Stimulated activated naive CD8-positive, alpha-beta T cell treated with anti-CD3 and anti-CD28 coated beads, Interleukin-15, amount 100 ng/mL, for 72 hours (primary cell): ENCODE data around the gene RHNO1.

ENCODE experiments used
- ATAC-seq: fragments of 150-1000 bp; cut with Tn5 transposase; 2 replicates; pipeline ENCODE4 v1.10.0; 2021; ENCODE audit warnings: mild to moderate bottlenecking, moderate library complexity
- DNase-seq, 2 donors: peaks; one replicate each; pipeline ENCODE4 v3.0.0; 2021 to 2022
- H3K27ac Mint-ChIP-seq, 2 donors: one replicate each; pipeline ENCODE4 v1.8.0; 2022; ENCODE audit warnings: mild to moderate bottlenecking in 2 of 2, mixed read lengths in 2 of 2, moderate library complexity in 2 of 2
- H3K27me3 Mint-ChIP-seq: one replicate; pipeline ENCODE4 v1.8.0; 2022; ENCODE audit warnings: mixed read lengths
- H3K4me1 Mint-ChIP-seq: one replicate; pipeline ENCODE4 v1.8.0; 2022; ENCODE audit warnings: mild to moderate bottlenecking, mixed read lengths
- H3K4me3 Mint-ChIP-seq, 2 donors: one replicate each; pipeline ENCODE4 v1.8.0; 2022; ENCODE audit warnings: mild to moderate bottlenecking in 2 of 2, mixed read lengths in 2 of 2, moderate library complexity in 1 of 2
- H3K9me3 Mint-ChIP-seq, 2 donors: one replicate each; pipeline ENCODE4 v1.8.0; 2022; ENCODE audit warnings: mixed read lengths in 2 of 2

The RHNO1 gene

GRCh38 chr12:2884810-2885209 is 7.8 kb downstream of the RHNO1 start:
- no peak for DNase-seq
- no peak overlapping the region for H3K27ac Mint-ChIP-seq
- no peak for ATAC-seq
- no peaks in the 10 kb centered on the region for H3K9me3 Mint-ChIP-seq
- H3K4me1 Mint-ChIP-seq: peaks cover 24% of the 10 kb centered on the region
- H3K4me3 Mint-ChIP-seq: no peak overlapping the region
- H3K27me3 Mint-ChIP-seq: no peaks in the 10 kb centered on the region

- Mint-ChIP-seq H3K27me3 (no peaks in the 10 kb centered on the region), H3K4me1 (peaks cover 40% of the 10 kb centered on the region), H3K9me3 (no peaks in the 10 kb centered on the region), H3K4me3 (no peak overlapping the region), H3K27ac (no peak overlapping the region)
- DNase-seq: no peak
- no peak for ATAC-seq
Measured at GRCh38 chr12:2886768-2887450, 9.9 kb downstream of the RHNO1 start.

- ATAC-seq (no peak), DNase-seq (no peak)
- peak overlapping the region; percentile 2 to 87 for H3K27ac Mint-ChIP-seq
- no peaks in the 10 kb centered on the region for H3K27me3 Mint-ChIP-seq
- H3K4me3 Mint-ChIP-seq: peak overlapping the region; percentile 99
- no peaks in the 10 kb centered on the region for H3K9me3 Mint-ChIP-seq
- H3K4me1 Mint-ChIP-seq: peaks cover 36% of the 10 kb centered on the region
Measured at GRCh38 chr12:2890001-2890387, 13.0 kb downstream of the RHNO1 start.

- H3K9me3 Mint-ChIP-seq: no peaks in the 10 kb centered on the region
- H3K4me1 Mint-ChIP-seq: peaks cover 36% of the 10 kb centered on the region
- peak; percentile 95 to 97 for DNase-seq
- peak within 1 kb of the TSS; percentile 99 for H3K4me3 Mint-ChIP-seq
- peak; percentile 99 for ATAC-seq
- peak within 1 kb of the TSS; percentile 81 to 87 for H3K27ac Mint-ChIP-seq
- H3K27me3 Mint-ChIP-seq: no peaks in the 10 kb centered on the region
Measured at GRCh38 chr12:2890388-2891239, 13.6 kb downstream of the RHNO1 start, which contains the start of gene TULP3. Gene TULP3, plus strand, starts transcription at chr12:2890891. Its CDS starts 57 bp downstream, at chr12:2890948.

GRCh38 chr12:2891240-2892053 is 14.4 kb downstream of the RHNO1 start:
- Mint-ChIP-seq H3K27me3 (no peaks in the 10 kb centered on the region), H3K27ac (peak overlapping the region in 1 of 2 donors; percentile 81), H3K4me1 (peaks cover 36% of the 10 kb centered on the region), H3K4me3 (peak overlapping the region; percentile 99), H3K9me3 (no peaks in the 10 kb centered on the region)
- DNase-seq (no peak), ATAC-seq (peak; percentile 19)

- no peaks in the 10 kb centered on the region for H3K9me3 Mint-ChIP-seq
- ATAC-seq (no peak), DNase-seq (no peak)
- H3K27ac Mint-ChIP-seq: no peak overlapping the region
- H3K4me1 Mint-ChIP-seq: peaks cover 36% of the 10 kb centered on the region
- no peaks in the 10 kb centered on the region for H3K27me3 Mint-ChIP-seq
- H3K4me3 Mint-ChIP-seq: no peak overlapping the region
Measured at GRCh38 chr12:2892246-2892645, 15.2 kb downstream of the RHNO1 start.

GRCh38 chr12:2893007-2893406 is 16.0 kb downstream of the RHNO1 start:
- no peaks in the 10 kb centered on the region for H3K27me3 Mint-ChIP-seq
- H3K4me3 Mint-ChIP-seq: peak overlapping the region in 1 of 2 donors; percentile 21
- H3K4me1 Mint-ChIP-seq: peaks cover 36% of the 10 kb centered on the region
- DNase-seq (no peak), ATAC-seq (no peak)
- peak overlapping the region in 1 of 2 donors; percentile 89 for H3K27ac Mint-ChIP-seq
- no peaks in the 10 kb centered on the region for H3K9me3 Mint-ChIP-seq

- no peak for ATAC-seq
- Mint-ChIP-seq H3K27ac (no peak overlapping the region), H3K4me3 (no peak overlapping the region), H3K4me1 (peaks cover 23% of the 10 kb centered on the region), H3K9me3 (no peaks in the 10 kb centered on the region), H3K27me3 (no peaks in the 10 kb centered on the region)
- no peak for DNase-seq
Measured at GRCh38 chr12:2895051-2895451, 18.0 kb downstream of the RHNO1 start.

- no peak overlapping the region for H3K27ac Mint-ChIP-seq
- ATAC-seq: no peak
- H3K9me3 Mint-ChIP-seq: no peaks in the 10 kb centered on the region
- no peak for DNase-seq
- no peak overlapping the region for H3K4me3 Mint-ChIP-seq
- no peaks in the 10 kb centered on the region for H3K27me3 Mint-ChIP-seq
- H3K4me1 Mint-ChIP-seq: peaks cover 19% of the 10 kb centered on the region
Measured at GRCh38 chr12:2895511-2895910, 18.5 kb downstream of the RHNO1 start.

- no peak overlapping the region for H3K4me3 Mint-ChIP-seq
- H3K27ac Mint-ChIP-seq: no peak overlapping the region
- ATAC-seq: no peak
- no peaks in the 10 kb centered on the region for H3K27me3 Mint-ChIP-seq
- peaks cover 6% of the 10 kb centered on the region for H3K4me1 Mint-ChIP-seq
- H3K9me3 Mint-ChIP-seq: no peaks in the 10 kb centered on the region
- DNase-seq: no peak
Measured at GRCh38 chr12:2897418-2897817, 20.4 kb downstream of the RHNO1 start.

GRCh38 chr12:2900642-2901041 is 23.6 kb downstream of the RHNO1 start:
- DNase-seq (no peak), ATAC-seq (no peak)
- no peaks in the 10 kb centered on the region for H3K27me3 Mint-ChIP-seq
- no peak overlapping the region for H3K4me3 Mint-ChIP-seq
- no peaks in the 10 kb centered on the region for H3K9me3 Mint-ChIP-seq
- no peak overlapping the region for H3K27ac Mint-ChIP-seq
- no peaks in the 10 kb centered on the region for H3K4me1 Mint-ChIP-seq

GRCh38 chr12:2902272-2902880 is 25.4 kb downstream of the RHNO1 start:
- H3K4me3 Mint-ChIP-seq: no peak overlapping the region
- H3K4me1 Mint-ChIP-seq: no peaks in the 10 kb centered on the region

GRCh38 chr12:2904260-2904659 is 27.2 kb downstream of the RHNO1 start:
- ATAC-seq: no peak

More at GRCh38 chr12:2902272-2902880, 25.4 kb downstream of the RHNO1 start:
- ATAC-seq: no peak
- H3K27me3 Mint-ChIP-seq: no peaks in the 10 kb centered on the region
- H3K27ac Mint-ChIP-seq: no peak overlapping the region
- DNase-seq: no peak
- no peaks in the 10 kb centered on the region for H3K9me3 Mint-ChIP-seq

GRCh38 chr12:2912216-2912575 is 35.2 kb downstream of the RHNO1 start:
- DNase-seq: no peak
- no peak for ATAC-seq
- Mint-ChIP-seq H3K9me3 (no peaks in the 10 kb centered on the region), H3K4me1 (no peaks in the 10 kb centered on the region), H3K27me3 (no peaks in the 10 kb centered on the region), H3K27ac (peak overlapping the region in 1 of 2 donors; percentile 14), H3K4me3 (no peak overlapping the region)

More at GRCh38 chr12:2904260-2904659, 27.2 kb downstream of the RHNO1 start:
- Mint-ChIP-seq H3K9me3 (no peaks in the 10 kb centered on the region), H3K27me3 (no peaks in the 10 kb centered on the region), H3K4me1 (no peaks in the 10 kb centered on the region), H3K4me3 (no peak overlapping the region), H3K27ac (no peak overlapping the region)
- no peak for DNase-seq

GRCh38 chr12:2919249-2919648 is 42.2 kb downstream of the RHNO1 start:
- Mint-ChIP-seq H3K27ac (no peak overlapping the region), H3K9me3 (no peaks in the 10 kb centered on the region), H3K4me1 (no peaks in the 10 kb centered on the region), H3K4me3 (no peak overlapping the region), H3K27me3 (no peaks in the 10 kb centered on the region)
- DNase-seq: no peak
- no peak for ATAC-seq
